Liver (tissue), 9 donors: ENCODE results near the gene MOV10L1. TPM values are rescaled to one million over a fixed set of nuclear protein-coding genes. Genes with fewer than 3 reads are reported as not detected.

Experiments used
- DNase-seq: peaks from one replicate; pipeline ENCODE4 v3.0.0-alpha.2; 2017; ENCODE audit warnings: low spot score
- H3K27ac ChIP-seq, 2 donors: one replicate each; pipeline ENCODE4 v1.7.0; 2013; ENCODE audit warnings: inconsistent platforms in 2 of 2, low read length in 2 of 2, control low read depth in 1 of 2, low read depth in 1 of 2, mild to moderate bottlenecking in 1 of 2
- H3K27me3 ChIP-seq, 4 donors: one replicate each; pipeline versions ENCODE4 v1.6.1 to v1.7.0; 2013; ENCODE audit warnings: low read length in 3 of 4, inconsistent platforms in 1 of 4, mild to moderate bottlenecking in 1 of 4, moderate library complexity in 1 of 4; ENCODE audit not compliant: control insufficient read depth in 4 of 4, insufficient read depth in 4 of 4
- H3K36me3 ChIP-seq, 4 donors: one replicate each; pipeline versions ENCODE4 v1.6.1 to v1.7.0; 2013; ENCODE audit warnings: low read length in 3 of 4, mild to moderate bottlenecking in 3 of 4, low read depth in 1 of 4, moderate library complexity in 1 of 4; ENCODE audit not compliant: control insufficient read depth in 4 of 4, insufficient read depth in 3 of 4
- H3K4me1 ChIP-seq, 4 donors: one replicate each; pipeline versions ENCODE4 v1.6.1 to v1.7.0; 2013; ENCODE audit warnings: low read length in 3 of 4, mild to moderate bottlenecking in 3 of 4, moderate library complexity in 1 of 4; ENCODE audit not compliant: control insufficient read depth in 4 of 4, insufficient read depth in 4 of 4
- H3K4me3 ChIP-seq, 3 donors: one replicate each; pipeline versions ENCODE4 v1.6.1 to v1.7.0; 2013; ENCODE audit warnings: low read length in 3 of 3, control low read depth in 1 of 3, low read depth in 1 of 3, mild to moderate bottlenecking in 1 of 3
- H3K9ac ChIP-seq, 2 donors: one replicate each; pipeline ENCODE4 v1.7.0; 2013; ENCODE audit warnings: low read length in 2 of 2, mild to moderate bottlenecking in 2 of 2, moderate library complexity in 2 of 2, control low read depth in 1 of 2, low read depth in 1 of 2
- H3K9me3 ChIP-seq, 4 donors: one replicate each; pipeline versions ENCODE4 v1.6.1 to v1.7.0; 2013; ENCODE audit warnings: low read length in 3 of 4; ENCODE audit not compliant: control insufficient read depth in 4 of 4
- ATF3 ChIP-seq: IDR thresholded peaks from 2 replicates; pipeline ENCODE4 v1.6.1; 2016; ENCODE audit warnings: antibody characterized with exemption
- EGR1 ChIP-seq, 2 donors: IDR thresholded peaks; 2 replicates each; pipeline ENCODE4 v1.6.1; 2016 to 2018; ENCODE audit warnings: antibody characterized with exemption in 2 of 2, low read depth in 2 of 2
- FOXA1 ChIP-seq: IDR thresholded peaks from 2 replicates; pipeline ENCODE4 v1.6.1; 2016; ENCODE audit warnings: antibody characterized with exemption
- GABPA ChIP-seq, 2 donors: IDR thresholded peaks in 1 of 2; conservative IDR thresholded peaks in 1 of 2; 2 replicates each; pipeline ENCODE4 v1.6.1; 2016; ENCODE audit warnings: antibody characterized with exemption in 2 of 2, mild to moderate bottlenecking in 1 of 2, moderate library complexity in 1 of 2
- HNF4A ChIP-seq, 2 donors: conservative IDR thresholded peaks; 2 replicates each; pipeline ENCODE4 v1.6.1; 2016; ENCODE audit warnings: antibody characterized with exemption in 2 of 2, mild to moderate bottlenecking in 2 of 2
- HNF4G ChIP-seq: IDR thresholded peaks from 2 replicates; pipeline ENCODE4 v1.6.1; 2016; ENCODE audit warnings: antibody characterized with exemption
- MAX ChIP-seq: IDR thresholded peaks from 2 replicates; pipeline ENCODE4 v1.6.1; 2016; ENCODE audit warnings: antibody characterized with exemption
- NR2F2 ChIP-seq: IDR thresholded peaks from 2 replicates; pipeline ENCODE4 v1.6.1; 2016; ENCODE audit warnings: antibody characterized with exemption
- RAD21 ChIP-seq, 2 donors: IDR thresholded peaks; 2 replicates each; pipeline ENCODE4 v1.6.1; 2016; ENCODE audit warnings: antibody characterized with exemption in 2 of 2, mild to moderate bottlenecking in 2 of 2
- REST ChIP-seq: IDR thresholded peaks from 2 replicates; pipeline ENCODE4 v1.6.1; 2016; ENCODE audit warnings: antibody characterized with exemption, mild to moderate bottlenecking
- SP1 ChIP-seq: IDR thresholded peaks from 2 replicates; pipeline ENCODE4 v1.6.1; 2018; ENCODE audit warnings: antibody characterized with exemption, mild to moderate bottlenecking
- TAF1 ChIP-seq: conservative IDR thresholded peaks from 2 replicates; pipeline ENCODE4 v1.6.1; 2016; ENCODE audit warnings: antibody characterized with exemption, mild to moderate bottlenecking
- ZBTB33 ChIP-seq: IDR thresholded peaks from 2 replicates; pipeline ENCODE4 v1.6.1; 2016; ENCODE audit warnings: antibody characterized with exemption
- WGBS: extraction: QIAGEN DNeasy Blood & Tissue Kit; methylation state at CpG from one replicate; pipeline ENCODE4 v1.1.7; 2013; 5-methylcytosine and 5-hydroxymethylcytosine counted together
- polyA plus RNA-seq, 2 donors: library from polyadenylated mRNA; stranded (reverse) in 1 of 2; unstranded in 1 of 2; fragments of 200-250 nt in 1 of 2; fragments of >200 nt in 1 of 2; fragmentation: Nextera tagmentation in 1 of 2; extraction: Ambion mirVana in 1 of 2; gene quantifications; one replicate each; pipeline versions ENCODE4 v1.2.1 to v1.2.3, GENCODE V29; 2013 to 2015
- total RNA-seq, 2 donors: library from RNA; depleted of rRNA; stranded (reverse); fragments of >200 nt; gene quantifications; one replicate each; pipeline ENCODE4 v1.2.3, GENCODE V29; 2014
- donor health status: healthy.
- donor health status: healthy.
- donor health status: healthy.
- donor health status: healthy.
- donor health status: healthy.

Gene MOV10L1
- total and polyA plus RNA-seq, 4 donors = 0.07 to 0.47 (median 0.17) TPM

GRCh38 chr22:50138041-50138440 lies 48.2 kb downstream of the MOV10L1 start (continued):
- no peak for TF ChIP-seq REST
- no peak for TF ChIP-seq GABPA (IDR thresholded peaks at IDR 0.05 in 1 of 2, conservative IDR thresholded peaks at IDR 0.05 in 1 of 2)
- TF ChIP-seq ATF3 = no peak
- no peak for TF ChIP-seq MAX
- TF ChIP-seq HNF4G = no peak
- no peak for TF ChIP-seq EGR1 (IDR thresholded peaks at IDR 0.05; ENCODE audit: low read depth in 2 of 2)
- TF ChIP-seq HNF4A (conservative IDR thresholded peaks at IDR 0.05) = no peak
- TF ChIP-seq NR2F2 = no peak
- no peak for TF ChIP-seq SP1

- Histone ChIP-seq H3K9ac (no peak overlapping the region), H3K9me3 (no peaks in the 10 kb centered on the region), H3K4me1 (peaks cover 2 to 22% (median 19%) of the 10 kb centered on the region in 4 donors), H3K4me3 (no peak overlapping the region), H3K36me3 (no peaks in the 10 kb centered on the region), H3K27ac (no peak overlapping the region), H3K27me3 (no peaks in the 10 kb centered on the region)
- no peak for DNase-seq
- 84% methylated on average over 9 of the region's 9 CpGs for WGBS
- TF ChIP-seq GABPA (IDR thresholded peaks at IDR 0.05 in 1 of 2, conservative IDR thresholded peaks at IDR 0.05 in 1 of 2) = no peak
- TF ChIP-seq NR2F2 = no peak
- TF ChIP-seq HNF4A (conservative IDR thresholded peaks at IDR 0.05) = no peak
- TF ChIP-seq TAF1 = no peak
- TF ChIP-seq ZBTB33 = no peak
Measured at GRCh38 chr22:50138988-50139387, 49.2 kb downstream of the MOV10L1 start.

GRCh38 chr22:50139843-50140415 lies 50.1 kb downstream of the MOV10L1 start:
- no peak for DNase-seq
- no peaks in the 10 kb centered on the region for H3K36me3 ChIP-seq
- peaks cover 4 to 22% (median 19%) of the 10 kb centered on the region in 4 donors for H3K4me1 ChIP-seq
- no peaks in the 10 kb centered on the region for H3K27me3 ChIP-seq
- H3K9me3 ChIP-seq = no peaks in the 10 kb centered on the region
- H3K27ac ChIP-seq = no peak overlapping the region
- H3K4me3 ChIP-seq = no peak overlapping the region
- no peak for TF ChIP-seq REST
- no peak for TF ChIP-seq FOXA1
- no peak for TF ChIP-seq RAD21 (IDR thresholded peaks at IDR 0.05)
- no peak overlapping the region for H3K9ac ChIP-seq
- whole genome bisulfite sequencing = 81% methylated on average over 15 of the region's 15 CpGs
